NOMO-1 (cell line): ENCODE results near the gene ATP8B2.
"Not testable (repeated sequence)": the region's sequence is repeated elsewhere in the genome, so short reads cannot be mapped to it uniquely, and the experiment has no call there.

Experiments
- DNase-seq, 2 experiments: peaks; one replicate each; lab custom pipeline; 2025; ENCODE audit not compliant: unreplicated experiment in 2 of 2; lab: John Stamatoyannopoulos, UW

ATP8B2 gene

GRCh38 chr1:154324241-154324640 lies 1.1 kb upstream of the ATP8B2 start:
- no peak for DNase-seq

GRCh38 chr1:154325583-154326545 lies 539 bp downstream of the ATP8B2 start:
- DNase-seq: peak in 1 of 2 experiments; percentile 21

- no peak for DNase-seq
Measured at GRCh38 chr1:154326546-154327465, 1.5 kb downstream of the ATP8B2 start.

GRCh38 chr1:154327466-154328317 lies 2.4 kb downstream of the ATP8B2 start:
- peak in 1 of 2 experiments; percentile 26 for DNase-seq

- DNase-seq: peak; percentile 31 to 52
Measured at GRCh38 chr1:154328318-154329151, 3.2 kb downstream of the ATP8B2 start.

GRCh38 chr1:154329152-154329521 lies 3.8 kb downstream of the ATP8B2 start:
- no peak for DNase-seq

GRCh38 chr1:154329551-154330131 lies 4.3 kb downstream of the ATP8B2 start:
- DNase-seq: no peak

- no peak for DNase-seq
Measured at GRCh38 chr1:154330669-154331068, 5.3 kb downstream of the ATP8B2 start.

- DNase-seq: no peak
Measured at GRCh38 chr1:154334079-154335024, 9.0 kb downstream of the ATP8B2 start.

- peak; percentile 69 to 84 for DNase-seq
Measured at GRCh38 chr1:154335025-154335714, 9.8 kb downstream of the ATP8B2 start.

- DNase-seq: no peak
Measured at GRCh38 chr1:154337253-154337894, 12.0 kb downstream of the ATP8B2 start.

GRCh38 chr1:154338875-154339274 lies 13.6 kb downstream of the ATP8B2 start:
- DNase-seq: no peak

GRCh38 chr1:154341366-154341765 lies 16.0 kb downstream of the ATP8B2 start:
- not testable (repeated sequence) for DNase-seq

- no peak for DNase-seq
Measured at GRCh38 chr1:154342132-154342531, 16.8 kb downstream of the ATP8B2 start.

- no peak for DNase-seq
Measured at GRCh38 chr1:154342836-154343472, 17.6 kb downstream of the ATP8B2 start.

- DNase-seq: no peak
Measured at GRCh38 chr1:154344977-154345837, 19.9 kb downstream of the ATP8B2 start.
